ENCODE measurements around the gene HEMK1.

HEMK1 gene

GRCh38 chr3:50616003-50616769 lies 46.9 kb downstream of the HEMK1 start:
- DNase-seq (ENCODE audit: low read depth in 2 of 2): peak; percentile 74 to 85

DNA sequence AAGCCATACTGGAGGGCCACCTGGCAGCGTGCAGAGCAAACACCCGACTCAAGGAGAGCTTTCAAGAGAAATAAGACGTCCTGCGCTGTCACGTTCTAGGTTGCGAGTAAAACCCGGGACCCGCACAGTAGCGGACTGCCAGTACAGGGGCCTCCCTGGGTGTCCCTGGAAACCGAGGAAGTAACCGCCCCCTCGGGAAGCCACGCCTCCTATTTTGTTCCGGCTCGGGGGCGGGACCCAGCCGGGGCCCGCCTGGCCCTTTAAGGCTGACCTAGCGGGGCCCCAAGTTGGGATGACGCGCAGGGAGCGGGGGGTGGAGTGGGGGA lies 47.4 kb downstream of the HEMK1 start:
- DNase-seq (ENCODE audit: low read depth in 2 of 2): peak; percentile 93 to 95

GRCh38 chr3:50617096-50617791 lies 47.9 kb downstream of the HEMK1 start, which contains the start of gene MAPKAPK3:
Gene MAPKAPK3 (plus strand): TSS chr3:50617151. CDS start chr3:50617566, 415 bp downstream.
- no peak for DNase-seq (ENCODE audit: low read depth in 2 of 2)

DNA sequence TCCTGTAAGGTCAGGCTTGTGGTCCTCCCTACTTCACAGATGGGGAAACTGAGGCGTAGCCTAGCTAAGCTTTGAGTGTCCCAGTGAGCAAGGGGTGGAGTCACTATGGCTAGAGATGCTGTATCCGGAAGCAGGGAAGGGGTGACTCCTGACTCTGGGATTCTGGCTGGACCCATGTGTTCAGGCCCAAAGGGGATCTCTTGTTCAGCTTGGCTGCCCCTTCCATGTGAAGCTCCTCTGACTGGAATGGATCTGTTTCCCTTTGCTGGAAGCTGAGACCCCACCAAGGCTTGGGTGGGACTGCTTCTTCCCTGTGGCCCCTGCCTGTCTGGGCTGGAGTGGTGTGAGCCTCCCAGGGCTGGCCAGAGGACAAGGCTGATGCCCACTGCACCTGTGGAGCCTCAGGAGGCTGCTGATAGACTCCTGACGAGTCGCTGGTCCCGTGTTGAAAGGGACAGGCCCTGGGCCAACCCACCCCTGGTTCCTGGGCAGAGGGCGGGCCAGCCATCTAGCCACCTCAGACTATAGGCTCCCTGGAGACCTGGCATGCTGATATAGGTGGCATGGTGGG lies 48.7 kb downstream of the HEMK1 start:
- no peak for DNase-seq (ENCODE audit: low read depth in 2 of 2)

DNA sequence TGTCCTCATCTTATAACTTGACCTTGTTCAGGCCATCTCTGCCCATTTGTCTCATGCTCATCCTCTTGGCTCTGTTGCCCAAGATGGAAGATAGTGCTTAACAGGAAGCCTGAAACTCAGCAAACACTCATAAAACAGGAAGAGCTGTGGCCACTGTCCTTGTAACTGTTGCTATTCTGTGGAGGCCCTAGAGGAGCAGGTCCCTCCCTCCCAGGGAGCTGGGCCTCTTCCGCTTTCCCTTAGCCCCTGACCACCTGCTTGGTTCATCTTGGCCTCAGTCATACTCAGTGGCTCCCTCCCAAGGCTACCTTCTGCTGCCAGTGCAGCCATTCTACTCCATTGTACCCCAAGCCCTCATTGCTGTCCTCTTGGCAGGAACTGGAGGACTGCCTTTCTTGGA lies 51.1 kb downstream of the HEMK1 start:
- no peak for DNase-seq (ENCODE audit: low read depth in 2 of 2)

DNA sequence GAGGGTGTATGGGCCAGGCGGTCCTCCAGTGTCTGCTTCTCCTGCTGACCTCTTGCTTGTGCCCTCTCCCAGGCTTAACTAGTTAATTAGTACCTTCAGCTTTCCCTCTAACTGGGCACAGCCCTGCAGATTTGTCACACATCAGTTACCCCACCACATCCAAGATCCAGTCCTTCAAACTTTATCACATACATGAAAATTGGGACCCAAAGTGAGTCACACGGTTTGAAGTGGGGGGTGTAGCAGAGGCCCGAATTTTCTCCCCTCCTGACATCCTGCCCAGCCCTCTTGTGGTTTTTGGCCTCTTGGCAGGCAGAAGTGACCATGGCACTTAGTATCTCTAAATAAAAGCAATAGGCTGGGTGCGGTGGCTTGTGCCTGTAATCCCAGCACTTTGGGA lies 51.5 kb downstream of the HEMK1 start:
- no peak for DNase-seq (ENCODE audit: low read depth in 2 of 2)

DNA sequence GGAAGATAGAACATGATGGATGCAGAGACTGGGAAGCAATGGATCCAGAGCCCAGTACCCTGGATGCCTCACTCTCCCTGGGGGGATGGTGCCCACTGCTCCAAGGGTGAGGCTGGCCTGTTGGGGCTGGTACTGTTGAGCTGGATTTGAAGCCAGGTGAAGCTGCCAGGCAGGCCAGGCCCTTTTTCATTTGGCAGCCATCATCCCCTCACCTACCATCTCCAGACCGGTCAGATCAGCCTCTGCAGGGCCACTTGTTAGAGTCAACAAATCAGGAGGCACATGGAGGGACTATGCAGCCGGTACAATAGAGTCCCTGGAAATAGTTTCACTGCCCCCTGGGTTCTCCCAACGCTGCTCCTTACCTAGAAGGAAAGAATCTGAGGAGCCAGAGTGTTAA lies 53.6 kb downstream of the HEMK1 start:
- DNase-seq (ENCODE audit: low read depth in 2 of 2): no peak

GRCh38 chr3:50623840-50624474 lies 54.6 kb downstream of the HEMK1 start:
- DNase-seq (ENCODE audit: low read depth in 2 of 2): peak in 1 of 2 experiments; percentile 65

DNA sequence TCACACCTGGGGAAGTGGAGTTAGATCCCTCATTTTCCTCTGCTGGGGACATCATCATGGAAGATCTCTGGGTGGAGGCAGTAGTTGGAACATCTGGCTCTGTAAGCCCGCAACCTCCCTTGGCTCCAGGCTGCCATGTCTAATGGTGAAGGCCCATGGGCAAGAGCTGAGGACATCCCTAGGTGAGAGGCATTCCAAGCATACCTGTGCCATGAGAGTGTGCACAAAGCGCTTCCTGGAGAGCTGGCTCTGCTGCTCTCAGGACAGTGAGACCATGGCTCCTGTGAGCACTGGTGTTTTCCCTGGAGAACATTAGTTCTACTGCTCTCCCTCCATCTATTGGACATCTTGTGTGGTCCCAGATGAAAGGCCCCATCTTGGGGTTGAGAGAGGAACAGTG lies 55.3 kb downstream of the HEMK1 start:
- no peak for DNase-seq (ENCODE audit: low read depth in 2 of 2)

- no peak for DNase-seq (ENCODE audit: low read depth in 2 of 2)
These were observed 56.2 kb downstream of the HEMK1 start for GRCh38 chr3:50625231-50626182.

- DNase-seq (ENCODE audit: low read depth in 2 of 2): no peak
These were observed 57.1 kb downstream of the HEMK1 start for GRCh38 chr3:50626401-50626800.

GRCh38 chr3:50627407-50628051 lies 58.2 kb downstream of the HEMK1 start:
- DNase-seq (ENCODE audit: low read depth in 2 of 2): no peak

DNA sequence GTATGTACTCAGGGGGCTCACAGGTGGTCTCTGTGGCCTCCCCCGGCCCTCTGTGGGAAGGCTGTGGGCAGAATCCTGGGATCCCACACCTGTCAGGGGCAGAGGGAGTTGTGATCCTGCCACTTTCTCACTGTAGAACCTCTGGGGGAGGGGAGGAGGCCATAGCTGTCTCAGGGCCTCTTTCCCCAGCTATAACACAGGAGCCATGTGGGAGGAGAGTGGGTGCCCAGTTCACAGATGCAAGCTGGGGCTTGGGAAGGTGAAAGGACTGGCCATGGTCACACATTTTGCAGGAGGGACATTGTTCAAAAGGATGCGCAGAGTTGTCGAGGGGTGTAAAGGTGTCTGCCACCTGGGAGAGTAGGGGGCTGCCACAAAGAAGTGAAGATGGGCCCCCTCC lies 59.3 kb downstream of the HEMK1 start:
- DNase-seq (ENCODE audit: low read depth in 2 of 2): no peak

GRCh38 chr3:50630394-50630793 lies 61.1 kb downstream of the HEMK1 start:
- no peak for DNase-seq (ENCODE audit: low read depth in 2 of 2)

DNA sequence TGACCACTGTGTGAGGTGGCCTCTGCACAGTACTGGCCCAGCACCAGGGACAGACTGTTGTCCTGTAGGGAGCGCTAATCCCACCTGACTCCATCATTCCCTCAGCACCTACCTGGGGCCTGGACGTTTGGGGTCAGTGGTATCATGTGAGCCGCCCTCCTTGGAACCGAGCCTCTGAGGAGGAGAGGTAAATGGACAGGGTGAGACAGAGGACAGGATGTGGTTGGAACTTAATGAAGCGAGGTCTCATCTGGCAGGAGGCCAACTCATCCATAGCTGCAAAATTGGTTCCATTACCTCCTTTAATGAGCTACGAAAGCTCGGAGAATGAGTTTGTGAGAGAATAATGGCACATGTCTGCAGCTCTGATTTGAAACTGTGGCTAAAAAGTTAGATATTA lies 61.6 kb downstream of the HEMK1 start:
- DNase-seq (ENCODE audit: low read depth in 2 of 2): no peak

DNA sequence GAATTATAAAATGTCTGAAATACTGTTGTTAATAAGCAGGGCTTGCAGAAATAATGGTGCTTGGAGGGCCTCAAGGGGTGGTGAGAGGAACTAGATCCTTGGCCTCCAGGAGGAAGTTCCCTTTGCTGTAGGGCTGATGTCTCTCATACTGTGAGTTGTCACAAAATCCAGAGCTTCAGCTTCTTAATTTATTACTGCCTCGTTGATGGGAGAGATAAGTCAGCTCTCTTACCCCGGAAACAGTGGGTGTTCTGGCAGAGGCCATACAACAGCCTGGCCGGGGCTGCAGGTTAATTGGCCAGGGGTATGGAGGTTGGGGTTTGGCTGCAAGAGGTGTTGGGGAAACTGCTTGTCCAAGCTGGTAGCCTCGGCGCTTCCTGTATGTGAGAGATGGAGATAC lies 63.1 kb downstream of the HEMK1 start:
- DNase-seq (ENCODE audit: low read depth in 2 of 2): no peak

DNA sequence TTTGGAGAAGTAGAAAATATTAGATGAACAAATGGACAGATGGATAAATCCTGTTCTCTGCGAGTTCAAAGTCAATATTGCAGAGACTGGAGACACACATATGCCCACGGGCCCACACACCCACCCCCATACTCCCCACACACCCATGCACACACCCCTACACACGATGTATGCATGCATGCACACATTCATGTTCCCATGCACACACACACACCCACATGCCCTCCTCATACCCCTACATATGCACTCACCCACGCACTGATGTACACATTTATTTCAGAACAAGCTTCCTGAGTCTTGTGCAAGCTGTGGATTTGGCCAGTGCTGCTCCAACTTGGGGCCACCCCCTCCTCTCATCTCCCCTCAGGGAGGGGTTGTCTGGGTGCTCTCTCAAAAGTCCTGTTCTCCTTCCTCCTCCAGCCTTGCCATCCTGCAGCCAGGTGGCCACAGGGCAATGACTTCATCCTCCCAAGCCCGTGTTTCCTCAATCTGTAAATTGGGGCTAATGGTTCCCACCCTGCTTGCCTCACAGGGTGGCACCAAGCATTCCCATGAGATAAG lies 64.0 kb downstream of the HEMK1 start:
- no peak for DNase-seq (ENCODE audit: low read depth in 2 of 2)

DNA sequence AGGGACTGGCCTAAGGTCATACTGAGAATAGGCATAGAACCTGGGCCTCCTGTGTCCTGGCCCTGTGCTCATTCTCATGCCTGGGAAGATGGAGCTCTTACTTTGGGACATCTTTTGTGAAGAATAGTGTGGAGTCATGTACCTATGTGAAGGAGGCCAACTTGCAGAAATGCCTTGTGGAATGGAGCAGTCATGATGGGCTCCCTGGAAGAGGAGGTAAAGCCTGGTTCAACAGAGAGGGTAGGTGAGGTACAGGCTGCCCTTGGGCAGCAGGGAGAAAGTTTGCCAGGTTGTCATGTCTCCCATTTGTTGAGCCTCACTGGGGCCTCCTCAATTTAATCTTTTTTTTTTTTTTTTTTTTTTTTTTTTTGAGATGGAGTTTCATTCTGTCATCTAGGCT lies 65.7 kb downstream of the HEMK1 start:
- no peak for DNase-seq (ENCODE audit: low read depth in 2 of 2)

- no peak for DNase-seq (ENCODE audit: low read depth in 2 of 2)
These were observed 67.7 kb downstream of the HEMK1 start for GRCh38 chr3:50637011-50637410.

DNA sequence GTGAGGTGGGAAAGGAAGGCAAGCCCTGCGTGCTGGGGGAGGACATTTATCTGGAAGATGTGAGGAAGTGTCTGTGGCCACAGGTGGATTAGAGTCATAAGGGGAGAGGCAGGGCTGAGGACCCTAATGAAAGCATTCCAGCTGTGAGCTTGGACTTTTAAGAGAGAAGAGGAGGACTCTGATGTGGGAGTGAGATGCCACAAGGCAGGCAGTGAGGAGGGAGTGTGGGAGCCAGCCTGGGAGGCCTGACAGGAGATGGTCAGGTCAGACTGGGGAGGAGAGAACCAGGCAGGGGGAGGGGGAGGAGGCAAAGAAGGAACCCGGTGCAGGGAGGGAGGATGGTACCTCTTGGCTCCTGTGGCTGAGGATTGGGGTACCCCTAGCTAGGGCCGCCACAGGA lies 68.6 kb downstream of the HEMK1 start:
- DNase-seq (ENCODE audit: low read depth in 2 of 2): no peak

GRCh38 chr3:50639055-50639494 lies 69.8 kb downstream of the HEMK1 start:
- no peak for DNase-seq (ENCODE audit: low read depth in 2 of 2)

All from stimulated activated CD4-positive, alpha-beta T cell treated with anti-CD3 and anti-CD28 coated beads, Interleukin-12 subunit alpha, Interleukin-12 subunit beta, amount 100 ng/mL, for 24 hours (primary cell).